ENCODE data around the gene RNLS.

RNLS gene

GRCh38 chr10:88557256-88557655 is 25.9 kb downstream of the RNLS start:
- DNase-seq (ENCODE audit: low read depth in 2 of 2) = peak in 1 of 2 donors; percentile 50
- H3K4me3 ChIP-seq (replicated peaks in 1 of 2; ENCODE audit: low read depth in 2 of 2, low read length in 2 of 2) = no peak overlapping the region
- TF ChIP-seq CTCF (IDR thresholded peaks at IDR 0.05; ENCODE audit: low read depth, low read length) = no peak

- H3K4me3 ChIP-seq (replicated peaks in 1 of 2; ENCODE audit: low read depth in 2 of 2, low read length in 2 of 2) = no peak overlapping the region
- DNase-seq (ENCODE audit: low read depth in 2 of 2) = no peak
- TF ChIP-seq CTCF (IDR thresholded peaks at IDR 0.05; ENCODE audit: low read depth, low read length) = no peak
These were observed 27.8 kb downstream of the RNLS start for GRCh38 chr10:88555190-88555908.

- peak; percentile 89 for TF ChIP-seq CTCF (IDR thresholded peaks at IDR 0.05; ENCODE audit: low read depth, low read length)
- H3K4me3 ChIP-seq (replicated peaks in 1 of 2; ENCODE audit: low read depth in 2 of 2, low read length in 2 of 2) = no peak overlapping the region
- DNase-seq (ENCODE audit: low read depth in 2 of 2) = peak; percentile 91 to 93
These were observed 29.9 kb downstream of the RNLS start for GRCh38 chr10:88553116-88553752.

GRCh38 chr10:88551246-88551645 is 31.9 kb downstream of the RNLS start:
- H3K4me3 ChIP-seq (replicated peaks in 1 of 2; ENCODE audit: low read depth in 2 of 2, low read length in 2 of 2) = no peak overlapping the region
- TF ChIP-seq CTCF (IDR thresholded peaks at IDR 0.05; ENCODE audit: low read depth, low read length) = no peak
- DNase-seq (ENCODE audit: low read depth in 2 of 2) = no peak

- DNase-seq (ENCODE audit: low read depth in 2 of 2) = no peak
- no peak for TF ChIP-seq CTCF (IDR thresholded peaks at IDR 0.05; ENCODE audit: low read depth, low read length)
- no peak overlapping the region for H3K4me3 ChIP-seq (replicated peaks in 1 of 2; ENCODE audit: low read depth in 2 of 2, low read length in 2 of 2)
These were observed 36.6 kb downstream of the RNLS start for GRCh38 chr10:88546497-88546896.

GRCh38 chr10:88545359-88545758 is 37.8 kb downstream of the RNLS start:
- no peak for DNase-seq (ENCODE audit: low read depth in 2 of 2)
- no peak for TF ChIP-seq CTCF (IDR thresholded peaks at IDR 0.05; ENCODE audit: low read depth, low read length)
- H3K4me3 ChIP-seq (replicated peaks in 1 of 2; ENCODE audit: low read depth in 2 of 2, low read length in 2 of 2) = no peak overlapping the region
